Ureter (tissue), 1 donor: ENCODE measurements around the gene C1QA. TPM values are rescaled to one million over a fixed set of nuclear protein-coding genes. Genes with fewer than 3 reads are reported as not detected.
"Not testable (repeated sequence)": the region's sequence is repeated elsewhere in the genome, so short reads cannot be mapped to it uniquely, and the experiment has no call there.

Experiments
- DNase-seq: peaks from one replicate; pipeline ENCODE4 v3.0.0-alpha.2; 2020; ENCODE audit warnings: low spot score
- total RNA-seq: library from RNA; stranded (reverse); gene quantifications from one replicate; pipeline ENCODE4 v1.2.4, GENCODE V29; 2023
- donor health status: DM: yes; HTN: yes; CAD: no.

The C1QA gene
- total RNA-seq, 1 donor from 2014 or later, result 64.0 TPM

DNA sequence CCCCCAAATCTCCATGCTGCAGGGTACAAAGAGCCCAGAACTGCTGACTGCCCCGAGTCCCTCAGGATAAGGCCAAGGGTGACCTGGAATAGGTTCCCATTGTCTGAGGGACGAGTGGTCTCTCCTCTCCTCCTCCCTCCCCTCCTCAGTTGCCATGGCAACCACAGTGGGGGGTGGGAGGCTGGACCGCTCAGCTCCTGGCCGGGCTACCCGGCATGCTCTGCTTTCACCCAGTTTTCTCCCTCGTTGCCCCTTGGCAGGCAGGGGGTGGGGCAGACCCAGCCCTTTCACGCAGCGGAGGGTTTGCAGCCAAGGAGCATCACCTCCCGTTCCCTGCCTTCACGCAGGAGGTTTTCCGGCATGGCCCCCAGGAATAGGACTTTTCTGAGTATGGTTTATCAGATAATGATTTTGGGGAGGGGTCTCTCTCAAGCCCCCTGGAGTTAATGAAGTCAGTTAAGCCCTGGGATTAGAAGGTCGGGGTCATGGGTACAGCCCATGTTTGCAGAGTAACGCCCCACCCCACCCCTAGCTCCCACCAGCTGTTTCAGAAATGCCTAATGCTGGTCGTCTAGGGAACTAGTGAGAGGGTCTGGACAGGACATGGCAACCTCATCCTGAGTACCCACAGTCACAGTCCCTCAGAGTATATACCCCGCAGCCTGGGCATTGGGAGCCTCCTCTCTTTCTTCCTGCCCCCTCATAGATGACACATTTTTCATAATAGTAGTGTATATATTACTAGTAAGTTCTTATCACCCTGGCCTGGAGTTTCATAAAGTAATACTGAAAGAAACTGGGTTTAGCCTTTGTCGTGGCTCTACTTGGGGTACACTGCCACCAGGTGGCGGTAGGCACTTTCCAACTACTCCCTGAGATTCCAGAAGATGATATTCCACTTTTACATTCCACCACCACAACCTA is 37.3 kb downstream of the C1QA start:
- DNase-seq, result no peak

- DNase-seq, result no peak
Measured at GRCh38 chr1:22674410-22674749, 38.0 kb downstream of the C1QA start.

DNA sequence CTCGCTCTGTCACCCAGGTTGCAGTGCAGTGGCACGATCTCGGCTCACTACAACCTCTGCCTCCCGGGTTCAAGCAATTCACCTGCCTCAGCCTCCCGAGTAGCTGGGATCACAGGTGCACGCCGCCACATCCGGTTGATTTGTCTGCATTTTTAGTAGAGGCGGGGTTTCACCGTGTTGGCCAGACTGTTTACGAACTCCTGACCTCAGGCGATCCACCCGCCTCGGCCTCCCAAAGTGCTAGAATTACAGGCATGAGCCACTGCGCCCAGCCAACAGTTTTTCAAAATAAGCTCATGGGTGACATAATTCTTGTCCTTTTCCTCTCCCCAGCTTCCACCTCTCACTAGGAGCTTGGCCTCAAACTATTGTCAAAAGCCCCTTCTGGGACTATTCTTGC is 39.7 kb downstream of the C1QA start:
- DNase-seq, result not testable (repeated sequence)

GRCh38 chr1:22676916-22677583 is 40.6 kb downstream of the C1QA start:
- no peak for DNase-seq

- DNase-seq, result no peak
Measured at GRCh38 chr1:22677931-22678896, 41.8 kb downstream of the C1QA start.

DNA sequence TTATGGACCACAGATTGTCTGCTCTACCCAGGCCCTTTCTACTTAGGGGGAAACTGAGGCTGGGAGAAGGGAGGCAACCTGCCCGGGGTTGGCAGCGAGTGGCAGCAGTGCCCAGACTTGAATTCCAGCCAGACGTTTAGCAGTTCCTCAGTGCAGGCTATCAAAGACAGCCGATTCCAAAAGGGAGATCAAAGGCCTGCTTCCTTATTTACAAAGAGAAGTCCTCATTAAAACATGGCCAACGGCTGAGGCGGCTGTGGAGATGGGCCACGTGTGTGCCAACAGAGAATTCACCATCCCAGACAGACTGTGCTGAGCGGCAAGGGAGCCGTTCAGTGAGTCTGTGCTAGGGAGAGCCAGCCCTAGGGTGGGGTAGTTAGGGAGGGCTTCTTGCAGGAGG is 44.3 kb downstream of the C1QA start:
- no peak for DNase-seq

- no peak for DNase-seq
Measured at GRCh38 chr1:22681556-22682276, 45.3 kb downstream of the C1QA start.

- no peak for DNase-seq
Measured at GRCh38 chr1:22683547-22683946, 47.1 kb downstream of the C1QA start.

- no peak for DNase-seq
Measured at GRCh38 chr1:22685591-22686059, 49.2 kb downstream of the C1QA start.

DNA sequence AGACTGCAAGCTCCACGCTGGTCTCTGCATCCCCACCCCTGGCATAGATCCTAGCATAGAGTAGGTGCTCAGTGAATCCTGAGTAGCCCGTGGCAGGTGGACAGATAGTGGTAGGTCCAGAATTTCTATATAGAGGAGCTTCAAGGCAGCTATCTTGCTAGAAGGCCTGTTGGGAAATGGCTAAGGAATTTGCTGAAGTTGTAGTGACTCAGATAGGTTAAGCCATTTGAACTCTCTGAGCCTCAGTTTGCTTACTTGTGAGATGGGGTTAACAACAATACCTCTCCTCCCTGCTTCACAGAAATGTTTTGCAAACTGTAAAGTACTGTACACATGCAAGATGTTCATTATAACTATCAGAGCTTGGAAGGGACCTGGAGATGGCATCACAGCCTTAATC is 50.8 kb downstream of the C1QA start:
- no peak for DNase-seq

GRCh38 chr1:22688466-22688865 is 52.0 kb downstream of the C1QA start:
- DNase-seq, result no peak

Other genes starting within 250 kb of the C1QA start
- 22.4 TPM for gene ZBTB40, start 184.8 kb upstream of the C1QA start, total RNA-seq
- not detected for gene EPHA8, start 73.1 kb upstream of the C1QA start, total RNA-seq
- gene C1QC, start 7.0 kb downstream of the C1QA start, total RNA-seq, result 85.3 TPM
- 92.9 TPM for gene C1QB, start 16.6 kb downstream of the C1QA start, total RNA-seq
- 14.6 TPM for gene EPHB2, start 74.2 kb downstream of the C1QA start, total RNA-seq